ENCODE measurements around the gene GPR75. TPM values are rescaled to one million over a fixed set of nuclear protein-coding genes. Genes with fewer than 3 reads are reported as not detected.

Gene GPR75
- total RNA-seq, 4 donors from 2014 or later, result 2.5 to 7.4 (median 4.4) TPM

DNA sequence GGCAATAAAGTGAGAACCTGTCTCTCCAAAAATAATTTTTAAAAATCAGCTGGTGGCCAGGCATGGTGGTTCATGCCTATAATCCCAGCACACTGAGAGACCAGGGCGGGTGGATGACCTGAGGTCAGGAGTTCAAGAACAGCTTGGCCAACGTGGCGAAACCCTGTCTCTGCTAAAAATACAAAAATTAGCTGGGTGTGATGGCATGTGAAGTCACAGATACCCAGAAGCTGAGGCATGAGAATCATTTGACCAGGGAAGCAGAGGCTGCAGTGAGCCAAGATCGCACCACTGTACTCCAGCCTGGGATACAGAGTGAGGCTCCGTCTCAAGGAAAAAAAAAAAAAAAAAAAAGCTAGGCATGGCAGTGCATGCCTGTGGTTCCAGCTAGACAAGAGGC is 7.4 kb upstream of the GPR75 start:
- peaks cover 0 to 33% (median 10%) of the 10 kb centered on the region in 4 donors for H3K36me3 ChIP-seq
- H3K4me3 ChIP-seq, result no peak overlapping the region
- no peaks in the 10 kb centered on the region for H3K4me1 ChIP-seq
- TF ChIP-seq EP300 (IDR thresholded peaks at IDR 0.05; ENCODE audit: low read depth), result no peak
- TF ChIP-seq POLR2A (IDR thresholded peaks at IDR 0.05), result no peak
- TF ChIP-seq, protein P1, sequence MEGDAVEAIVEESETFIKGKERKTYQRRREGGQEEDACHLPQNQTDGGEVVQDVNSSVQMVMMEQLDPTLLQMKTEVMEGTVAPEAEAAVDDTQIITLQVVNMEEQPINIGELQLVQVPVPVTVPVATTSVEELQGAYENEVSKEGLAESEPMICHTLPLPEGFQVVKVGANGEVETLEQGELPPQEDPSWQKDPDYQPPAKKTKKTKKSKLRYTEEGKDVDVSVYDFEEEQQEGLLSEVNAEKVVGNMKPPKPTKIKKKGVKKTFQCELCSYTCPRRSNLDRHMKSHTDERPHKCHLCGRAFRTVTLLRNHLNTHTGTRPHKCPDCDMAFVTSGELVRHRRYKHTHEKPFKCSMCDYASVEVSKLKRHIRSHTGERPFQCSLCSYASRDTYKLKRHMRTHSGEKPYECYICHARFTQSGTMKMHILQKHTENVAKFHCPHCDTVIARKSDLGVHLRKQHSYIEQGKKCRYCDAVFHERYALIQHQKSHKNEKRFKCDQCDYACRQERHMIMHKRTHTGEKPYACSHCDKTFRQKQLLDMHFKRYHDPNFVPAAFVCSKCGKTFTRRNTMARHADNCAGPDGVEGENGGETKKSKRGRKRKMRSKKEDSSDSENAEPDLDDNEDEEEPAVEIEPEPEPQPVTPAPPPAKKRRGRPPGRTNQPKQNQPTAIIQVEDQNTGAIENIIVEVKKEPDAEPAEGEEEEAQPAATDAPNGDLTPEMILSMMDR (IDR thresholded peaks at IDR 0.05), result no peak
- no peak for TF ChIP-seq POLR2AphosphoS5 (IDR thresholded peaks at IDR 0.05)
- DNase-seq, result no peak
- in situ Hi-C loops (cut with MboI; ENCODE audit: low pct_ligation_motif_present in 1 of 4, low pct_unique_long_range_greater_than_20kb in 1 of 4, low sequenced_read_pairs in 3 of 4), result no loop called here
- H3K27ac ChIP-seq, result no peak overlapping the region
- WGBS, 2 donors (ENCODE audit: low coverage in 1 of 2), result 97 to 100% methylated on average over 1 to 5 of the region's 5 CpGs
- intact Hi-C loops (cut with DNase I; ENCODE audit: low total_unique reads), result no loop called here
- no peaks in the 10 kb centered on the region for H3K27me3 ChIP-seq
- H3K9me3 ChIP-seq, result no peaks in the 10 kb centered on the region

DNA sequence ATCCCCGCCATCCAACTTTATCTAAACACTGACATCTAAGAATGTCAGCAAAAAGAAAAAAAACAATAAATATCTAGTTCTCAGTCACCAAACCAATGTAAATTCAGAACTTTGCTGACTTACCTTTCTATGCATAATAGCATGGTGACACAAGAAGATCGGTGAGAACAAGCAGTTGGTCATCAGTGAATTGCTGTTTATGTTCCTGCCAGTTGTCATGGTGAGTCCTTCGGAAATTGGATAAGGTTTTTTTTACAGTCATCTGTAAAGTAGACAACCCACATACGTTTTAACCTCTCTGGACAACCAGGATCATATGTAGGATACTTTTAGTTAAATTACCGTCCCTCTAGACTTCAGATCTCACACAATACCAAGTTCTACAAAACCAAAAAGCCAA is 6.2 kb upstream of the GPR75 start:
- Histone ChIP-seq H3K36me3 (peaks cover 0 to 31% (median 9%) of the 10 kb centered on the region in 4 donors), H3K9me3 (no peaks in the 10 kb centered on the region), H3K27ac (no peak overlapping the region), H3K4me3 (no peak overlapping the region), H3K4me1 (no peaks in the 10 kb centered on the region), H3K27me3 (no peaks in the 10 kb centered on the region)
- in situ Hi-C loops (cut with MboI; ENCODE audit: low pct_ligation_motif_present in 1 of 4, low pct_unique_long_range_greater_than_20kb in 1 of 4, low sequenced_read_pairs in 3 of 4) (no loop called here), intact Hi-C loops (cut with DNase I; ENCODE audit: low total_unique reads) (no loop called here)
- WGBS, 2 donors (ENCODE audit: low coverage in 1 of 2), result 88 to 90% methylated on average over 5 of the region's 5 CpGs
- TF ChIP-seq EP300 (IDR thresholded peaks at IDR 0.05; ENCODE audit: low read depth) (no peak), POLR2A (IDR thresholded peaks at IDR 0.05) (no peak), POLR2AphosphoS5 (IDR thresholded peaks at IDR 0.05) (no peak)
- TF ChIP-seq, protein P1 (IDR thresholded peaks at IDR 0.05), result no peak
- DNase-seq, result no peak

DNA sequence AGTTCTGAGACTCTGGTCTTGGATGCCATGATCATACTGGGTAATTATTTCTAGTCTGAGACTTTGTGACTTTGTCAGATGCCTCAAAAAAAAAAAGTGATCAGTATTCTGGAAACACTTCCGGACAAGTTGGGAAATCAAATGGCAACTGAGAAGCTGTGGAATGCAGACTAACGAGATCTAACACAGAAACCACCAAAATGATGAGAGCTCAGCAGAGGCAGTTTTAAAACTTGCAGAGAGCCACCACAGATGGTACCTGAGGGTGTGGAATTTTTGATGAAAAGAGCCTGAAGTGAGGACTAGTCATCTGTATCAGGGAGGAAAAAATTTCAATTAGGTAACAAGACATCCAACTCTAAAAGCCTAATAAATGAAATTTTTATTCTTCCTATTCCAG is 5.5 kb upstream of the GPR75 start:
- in situ Hi-C loops (cut with MboI; ENCODE audit: low pct_ligation_motif_present in 1 of 4, low pct_unique_long_range_greater_than_20kb in 1 of 4, low sequenced_read_pairs in 3 of 4) (no loop called here), intact Hi-C loops (cut with DNase I; ENCODE audit: low total_unique reads) (no loop called here)
- no peak overlapping the region for H3K4me3 ChIP-seq
- no peaks in the 10 kb centered on the region for H3K9me3 ChIP-seq
- peaks cover 0 to 31% (median 6%) of the 10 kb centered on the region in 4 donors for H3K36me3 ChIP-seq
- TF ChIP-seq EP300 (IDR thresholded peaks at IDR 0.05; ENCODE audit: low read depth), result no peak
- TF ChIP-seq, protein P1 (IDR thresholded peaks at IDR 0.05), result no peak
- TF ChIP-seq POLR2AphosphoS5 (IDR thresholded peaks at IDR 0.05), result no peak
- no peak for TF ChIP-seq POLR2A (IDR thresholded peaks at IDR 0.05)
- WGBS, 2 donors (ENCODE audit: low coverage in 1 of 2), result 97 to 100% methylated on average over 2 of the region's 2 CpGs
- peaks cover 0 to 1% (median 0%) of the 10 kb centered on the region in 4 donors for H3K4me1 ChIP-seq
- no peaks in the 10 kb centered on the region for H3K27me3 ChIP-seq
- no peak for DNase-seq
- H3K27ac ChIP-seq, result no peak overlapping the region

DNA sequence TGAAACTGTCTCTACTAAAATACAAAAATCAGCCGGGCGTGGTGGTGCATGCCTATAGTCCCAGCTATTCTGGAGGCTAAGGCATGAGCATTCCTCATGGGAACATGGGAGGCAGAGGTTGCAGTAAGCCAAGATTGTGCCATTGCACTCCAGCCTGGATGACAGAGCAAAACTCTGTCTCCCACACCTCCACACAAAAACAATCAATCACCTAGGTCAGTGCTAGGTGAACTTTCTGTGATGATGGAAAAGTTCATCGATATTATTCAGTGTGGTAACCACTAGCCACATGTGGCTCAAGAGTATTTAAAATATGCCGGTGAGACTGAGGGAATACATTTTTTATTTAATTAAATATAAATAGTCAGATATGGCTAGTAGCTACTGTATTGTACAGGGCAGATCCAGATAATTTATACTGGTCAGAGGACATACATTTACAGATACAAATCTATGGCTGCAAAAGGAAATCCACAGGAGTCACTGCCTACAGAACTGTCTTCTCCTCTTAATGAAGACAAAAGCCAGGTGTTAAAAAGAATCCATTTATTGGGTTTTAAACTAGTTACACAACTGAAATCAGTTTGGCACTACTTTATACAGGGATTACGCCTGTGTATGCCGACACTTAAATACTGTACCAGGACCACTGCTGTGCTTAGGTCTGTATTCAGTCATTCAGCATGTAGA is 3.9 kb upstream of the GPR75 start:
- H3K4me1 ChIP-seq, result peaks cover 0 to 7% (median 0%) of the 10 kb centered on the region in 4 donors
- intact Hi-C loops (cut with DNase I; ENCODE audit: low total_unique reads) (no loop called here), in situ Hi-C loops (cut with MboI; ENCODE audit: low pct_ligation_motif_present in 1 of 4, low pct_unique_long_range_greater_than_20kb in 1 of 4, low sequenced_read_pairs in 3 of 4) (no loop called here)
- H3K27ac ChIP-seq, result no peak overlapping the region
- H3K9me3 ChIP-seq, result no peaks in the 10 kb centered on the region
- H3K27me3 ChIP-seq, result no peaks in the 10 kb centered on the region
- DNase-seq, result no peak
- TF ChIP-seq EP300 (IDR thresholded peaks at IDR 0.05; ENCODE audit: low read depth), result no peak
- TF ChIP-seq, protein P1 (IDR thresholded peaks at IDR 0.05), result no peak
- TF ChIP-seq POLR2A (IDR thresholded peaks at IDR 0.05), result no peak
- TF ChIP-seq POLR2AphosphoS5 (IDR thresholded peaks at IDR 0.05), result no peak
- no peak overlapping the region for H3K4me3 ChIP-seq
- 91 to 94% methylated on average over 4 to 6 of the region's 6 CpGs for whole genome bisulfite sequencing, 2 donors (ENCODE audit: low coverage in 1 of 2)
- H3K36me3 ChIP-seq, result peaks cover 0 to 31% (median 6%) of the 10 kb centered on the region in 4 donors

Measured in transverse colon (tissue), 4 donors.